NB4 (cell line): ENCODE data around the gene UBE2Q1.

ENCODE experiments used
- DNase-seq: peaks from one replicate; pipeline ENCODE4 v3.0.0; 2010; ENCODE audit warnings: low read depth
- H3K4me3 ChIP-seq: one replicate; pipeline ENCODE4 v1.5.1; 2011; ENCODE audit warnings: mild to moderate bottlenecking, low read depth, low read length, moderate library complexity
- MYC ChIP-seq: IDR thresholded peaks from 2 replicates; pipeline ENCODE4 v1.6.1; 2011; ENCODE audit warnings: low read depth, low read length
- POLR2A ChIP-seq: IDR thresholded peaks from 2 replicates; pipeline ENCODE4 v1.6.1; 2011; ENCODE audit warnings: mild to moderate bottlenecking; ENCODE audit not compliant: insufficient read length; ENCODE audit errors: extremely low read depth
- TF ChIP-seq, protein P1 (sequence below): IDR thresholded peaks from 2 replicates; pipeline ENCODE4 v1.6.1; 2011; ENCODE audit warnings: low read depth, low read length
- TF ChIP-seq, protein P2 (sequence below): IDR thresholded peaks from one replicate; pipeline ENCODE4 v1.5.1; 2012; ENCODE audit warnings: low read depth, low read length

Gene UBE2Q1

DNA sequence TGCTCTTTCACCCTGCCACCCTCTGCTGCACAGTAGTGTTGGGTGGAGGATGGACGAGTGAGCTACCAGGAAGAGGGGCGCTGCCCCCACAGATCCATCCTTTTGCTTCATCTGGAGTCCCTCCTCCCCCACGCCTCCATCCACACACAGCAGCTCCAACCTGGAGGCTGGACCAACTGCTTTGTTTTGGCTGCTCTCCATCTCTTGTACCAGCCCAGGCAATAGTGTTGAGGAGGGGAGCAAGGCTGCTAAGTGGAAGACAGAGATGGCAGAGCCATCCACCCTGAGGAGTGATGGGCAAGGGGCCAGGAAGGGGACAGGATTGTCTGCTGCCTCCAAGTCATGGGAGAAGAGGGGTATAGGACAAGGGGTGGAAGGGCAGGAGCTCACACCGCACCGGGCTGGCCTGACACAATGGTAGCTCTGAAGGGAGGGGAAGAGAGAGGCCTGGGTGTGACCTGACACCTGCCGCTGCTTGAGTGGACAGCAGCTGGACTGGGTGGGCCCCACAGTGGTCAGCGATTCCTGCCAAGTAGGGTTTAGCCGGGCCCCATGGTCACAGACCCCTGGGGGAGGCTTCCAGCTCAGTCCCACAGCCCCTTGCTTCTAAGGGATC lies 17.6 kb upstream of the UBE2Q1 start:
- DNase-seq, result no peak
- H3K4me3 ChIP-seq, result no peak overlapping the region
- TF ChIP-seq, protein P1, sequence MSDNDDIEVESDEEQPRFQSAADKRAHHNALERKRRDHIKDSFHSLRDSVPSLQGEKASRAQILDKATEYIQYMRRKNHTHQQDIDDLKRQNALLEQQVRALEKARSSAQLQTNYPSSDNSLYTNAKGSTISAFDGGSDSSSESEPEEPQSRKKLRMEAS, result no peak
- TF ChIP-seq POLR2A (no peak), MYC (no peak)
- TF ChIP-seq, protein P2, sequence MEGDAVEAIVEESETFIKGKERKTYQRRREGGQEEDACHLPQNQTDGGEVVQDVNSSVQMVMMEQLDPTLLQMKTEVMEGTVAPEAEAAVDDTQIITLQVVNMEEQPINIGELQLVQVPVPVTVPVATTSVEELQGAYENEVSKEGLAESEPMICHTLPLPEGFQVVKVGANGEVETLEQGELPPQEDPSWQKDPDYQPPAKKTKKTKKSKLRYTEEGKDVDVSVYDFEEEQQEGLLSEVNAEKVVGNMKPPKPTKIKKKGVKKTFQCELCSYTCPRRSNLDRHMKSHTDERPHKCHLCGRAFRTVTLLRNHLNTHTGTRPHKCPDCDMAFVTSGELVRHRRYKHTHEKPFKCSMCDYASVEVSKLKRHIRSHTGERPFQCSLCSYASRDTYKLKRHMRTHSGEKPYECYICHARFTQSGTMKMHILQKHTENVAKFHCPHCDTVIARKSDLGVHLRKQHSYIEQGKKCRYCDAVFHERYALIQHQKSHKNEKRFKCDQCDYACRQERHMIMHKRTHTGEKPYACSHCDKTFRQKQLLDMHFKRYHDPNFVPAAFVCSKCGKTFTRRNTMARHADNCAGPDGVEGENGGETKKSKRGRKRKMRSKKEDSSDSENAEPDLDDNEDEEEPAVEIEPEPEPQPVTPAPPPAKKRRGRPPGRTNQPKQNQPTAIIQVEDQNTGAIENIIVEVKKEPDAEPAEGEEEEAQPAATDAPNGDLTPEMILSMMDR, result no peak

DNA sequence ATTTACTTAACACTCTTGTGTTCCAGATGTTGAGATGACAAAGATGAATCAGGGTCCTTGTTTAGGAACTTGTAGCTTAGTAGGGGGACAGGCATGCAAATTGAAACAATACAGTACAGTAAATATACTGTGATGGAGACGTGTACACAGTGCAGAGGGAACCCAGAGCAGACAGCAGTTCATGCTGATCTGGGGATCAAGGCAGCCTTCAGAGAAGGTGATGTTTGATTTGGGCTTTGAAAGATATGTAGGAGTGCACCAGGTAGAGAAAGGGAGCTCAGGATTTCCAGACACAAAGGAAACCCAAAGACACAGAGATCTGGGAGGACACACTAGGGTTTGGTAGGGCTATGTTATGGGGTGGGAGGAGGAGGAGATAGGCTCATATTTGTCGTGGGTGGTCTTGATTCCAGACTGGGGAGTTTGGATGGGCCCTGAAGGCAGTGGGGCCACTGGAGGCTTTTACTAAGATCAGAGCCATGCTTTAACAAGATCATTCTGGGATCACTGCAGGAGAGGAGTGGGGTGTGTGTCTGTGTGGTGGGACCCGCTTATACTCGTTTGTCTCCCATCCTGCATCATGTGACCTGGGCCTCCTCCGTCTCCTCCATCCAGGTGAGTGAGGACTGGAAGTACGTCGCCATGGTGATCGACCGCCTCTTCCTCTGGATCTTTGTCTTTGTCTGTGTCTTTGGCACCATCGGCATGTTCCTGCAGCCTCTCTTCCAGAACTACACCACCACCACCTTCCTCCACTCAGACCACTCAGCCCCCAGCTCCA lies 16.9 kb upstream of the UBE2Q1 start:
- TF ChIP-seq, protein P2, result no peak
- no peak for TF ChIP-seq MYC
- no peak for TF ChIP-seq POLR2A
- TF ChIP-seq, protein P1, result no peak
- no peak overlapping the region for H3K4me3 ChIP-seq
- DNase-seq, result no peak

DNA sequence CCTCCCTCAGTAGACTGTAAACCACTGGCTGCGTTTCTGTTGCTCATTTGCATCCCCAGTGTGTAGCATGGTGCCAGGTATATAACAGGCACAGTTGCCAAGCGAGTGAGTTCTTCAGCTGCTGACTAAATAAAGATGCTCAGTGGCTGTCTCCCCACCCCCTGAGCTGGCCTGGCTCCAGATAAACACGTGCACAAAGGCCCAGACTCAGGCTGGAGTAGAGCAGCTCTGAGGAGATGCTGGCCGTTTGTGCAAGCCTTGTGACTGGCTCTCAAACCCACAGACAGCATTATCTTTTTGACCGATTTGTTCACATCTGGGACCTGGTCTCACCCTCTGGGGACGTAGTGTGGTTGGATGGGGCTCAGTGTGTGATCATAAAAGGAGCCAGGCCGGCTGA lies 16.3 kb upstream of the UBE2Q1 start:
- peak; percentile 34 for DNase-seq
- no peak overlapping the region for H3K4me3 ChIP-seq
- TF ChIP-seq MYC, result no peak
- TF ChIP-seq POLR2A, result no peak
- TF ChIP-seq, protein P1, result no peak
- TF ChIP-seq, protein P2, result no peak

DNA sequence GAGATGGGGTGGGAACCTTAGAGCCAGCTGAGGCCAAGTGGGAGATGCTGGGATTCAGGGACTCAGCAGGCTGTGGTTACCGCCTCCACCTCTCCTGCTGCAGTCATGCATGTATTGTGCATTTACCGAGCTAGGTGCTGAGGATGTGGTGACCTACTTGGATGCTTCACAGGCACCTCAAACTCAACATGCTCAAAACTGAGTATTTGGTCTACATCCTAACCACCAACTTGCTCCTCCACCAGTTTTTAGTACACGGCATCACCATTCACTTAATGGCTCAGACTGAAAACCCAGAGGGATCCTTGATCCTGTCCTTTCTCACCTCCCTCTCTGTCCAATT lies 14.7 kb upstream of the UBE2Q1 start:
- no peak overlapping the region for H3K4me3 ChIP-seq
- DNase-seq, result no peak
- TF ChIP-seq, protein P1, result no peak

DNA sequence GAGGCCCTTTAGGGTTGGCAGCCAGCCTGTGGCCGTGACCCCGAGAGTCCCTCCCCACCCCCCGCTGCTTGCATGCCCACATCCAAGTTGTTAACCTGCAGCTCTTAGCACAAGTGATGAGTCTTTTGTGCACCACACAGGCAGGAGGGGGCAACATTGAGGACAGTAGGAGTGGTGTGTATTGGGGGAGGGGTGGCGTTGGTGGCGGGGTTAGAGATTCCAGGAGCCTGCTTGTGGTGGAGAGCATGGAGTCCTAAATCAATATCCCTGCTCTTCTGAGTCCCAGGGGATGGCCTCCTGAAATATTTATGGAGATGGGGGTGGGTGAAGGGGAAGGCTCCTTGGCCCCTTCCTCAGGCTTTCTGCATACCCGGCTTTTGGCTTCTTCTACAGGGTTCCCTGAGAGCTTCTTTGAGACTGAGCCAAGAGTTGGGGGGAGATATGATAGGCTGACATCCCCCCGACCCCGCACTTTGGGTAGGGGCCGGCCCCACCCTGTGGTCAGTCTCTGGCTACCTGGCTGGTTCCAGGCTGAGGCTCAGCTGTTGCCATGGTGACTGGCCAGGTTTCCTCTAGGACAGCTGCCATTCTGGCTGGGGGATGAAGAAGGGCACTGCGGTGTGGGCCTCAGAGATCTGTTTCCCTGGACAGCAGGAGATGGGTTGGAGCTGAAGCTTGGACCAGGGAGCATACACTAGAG lies 14.2 kb upstream of the UBE2Q1 start:
- no peak for DNase-seq
- TF ChIP-seq, protein P2, result no peak
- TF ChIP-seq POLR2A, result no peak
- TF ChIP-seq MYC, result no peak
- TF ChIP-seq, protein P1, result no peak
- H3K4me3 ChIP-seq, result no peak overlapping the region

DNA sequence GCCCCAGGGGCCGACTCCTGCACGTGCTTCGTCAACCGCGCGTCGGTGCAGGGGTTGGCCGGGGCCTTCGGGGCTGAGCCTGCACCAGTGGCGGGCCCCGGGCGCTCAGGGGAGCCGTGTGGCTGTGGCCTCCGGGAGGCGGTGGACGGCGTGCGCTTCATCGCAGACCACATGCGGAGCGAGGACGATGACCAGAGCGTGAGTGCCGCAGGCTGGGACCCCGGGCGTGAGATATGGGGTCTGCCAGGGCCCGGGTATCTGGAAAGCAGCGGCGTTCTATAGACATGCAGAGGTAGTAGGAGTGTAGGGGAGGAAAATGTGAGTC lies 13.5 kb upstream of the UBE2Q1 start:
- no peak overlapping the region for H3K4me3 ChIP-seq
- TF ChIP-seq, protein P2, result no peak
- TF ChIP-seq, protein P1, result no peak
- no peak for TF ChIP-seq MYC
- TF ChIP-seq POLR2A, result no peak
- DNase-seq, result no peak
